NOMO-1 (cell line): ENCODE results near the gene LRRC45.

Experiments used
- DNase-seq, 2 experiments: peaks; one replicate each; lab custom pipeline; 2025; ENCODE audit not compliant: unreplicated experiment in 2 of 2; lab: John Stamatoyannopoulos, UW

LRRC45 gene

GRCh38 chr17:82018152-82018988 is 4.7 kb upstream of the LRRC45 start:
- DNase-seq: no peak

GRCh38 chr17:82018989-82019689 is 4.0 kb upstream of the LRRC45 start:
- DNase-seq: no peak

- DNase-seq: peak; percentile 53 to 70
Observed at GRCh38 chr17:82019690-82020571, 3.2 kb upstream of the LRRC45 start.

GRCh38 chr17:82020572-82021106 is 2.5 kb upstream of the LRRC45 start:
- no peak for DNase-seq

GRCh38 chr17:82021107-82021899 is 1.8 kb upstream of the LRRC45 start:
- peak in 1 of 2 experiments; percentile 44 for DNase-seq

DNA sequence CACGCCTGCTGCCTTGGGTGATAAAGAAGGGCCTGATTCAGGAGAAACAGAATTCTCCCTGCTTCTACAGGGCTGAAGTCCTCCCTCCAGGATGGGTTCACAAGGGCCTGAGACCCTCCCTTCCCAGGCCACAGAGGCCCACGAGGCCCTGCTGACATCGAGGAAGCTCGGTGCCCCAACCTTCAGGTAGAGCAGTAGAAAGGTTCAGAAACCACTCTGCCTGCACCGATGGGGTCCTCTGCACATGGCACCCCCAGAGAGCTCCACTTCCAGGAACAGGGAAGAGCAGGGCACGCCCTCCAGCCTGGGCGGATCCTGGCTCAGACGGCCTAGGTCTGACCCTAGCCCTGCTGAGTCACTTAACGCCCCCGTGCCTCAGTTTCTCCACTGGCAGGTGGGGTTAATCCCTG is 1.2 kb upstream of the LRRC45 start:
- DNase-seq: no peak

GRCh38 chr17:82022310-82022980 is 660 bp upstream of the LRRC45 start, which contains the start of gene CENPX:
Gene CENPX (minus strand): TSS chr17:82022878. CDS start chr17:82022861, 17 bp downstream.
- DNase-seq: no peak

GRCh38 chr17:82023447-82024241 is 539 bp downstream of the LRRC45 start:
- DNase-seq: peak; percentile 38 to 43

GRCh38 chr17:82024859-82025258 is 1.8 kb downstream of the LRRC45 start:
- DNase-seq: no peak

GRCh38 chr17:82025401-82026107 is 2.4 kb downstream of the LRRC45 start:
- no peak for DNase-seq

- DNase-seq: no peak
Observed at GRCh38 chr17:82028246-82028645, 5.1 kb downstream of the LRRC45 start.

- DNase-seq: no peak
Observed at GRCh38 chr17:82028966-82029365, 5.9 kb downstream of the LRRC45 start.

- no peak for DNase-seq
Observed at GRCh38 chr17:82029391-82029790, 6.3 kb downstream of the LRRC45 start.

DNA sequence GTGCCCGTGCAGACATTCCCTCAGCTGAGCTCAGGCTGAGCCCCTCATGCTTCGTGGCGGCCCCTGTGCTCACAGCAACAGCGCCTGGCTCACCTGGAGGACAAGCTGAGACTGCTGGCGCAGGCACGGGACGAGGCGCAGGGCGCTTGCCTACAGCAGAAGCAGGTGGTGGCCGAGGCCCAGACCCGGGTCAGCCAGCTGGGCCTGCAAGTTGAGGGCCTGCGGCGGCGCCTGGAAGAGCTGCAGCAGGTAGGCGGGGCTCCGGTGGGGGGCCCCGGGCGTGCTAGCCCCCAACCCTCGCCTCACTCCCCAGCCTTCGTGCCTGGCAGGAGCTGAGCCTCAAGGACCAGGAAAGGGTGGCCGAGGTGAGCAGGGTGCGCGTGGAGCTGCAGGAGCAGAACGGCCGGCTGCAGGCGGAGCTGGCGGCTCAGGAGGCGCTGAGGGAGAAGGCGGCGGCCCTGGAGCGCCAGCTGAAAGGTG is 6.9 kb downstream of the LRRC45 start:
- DNase-seq: no peak

GRCh38 chr17:82030470-82031302 is 7.6 kb downstream of the LRRC45 start:
- DNase-seq: peak; percentile 76 to 85

DNA sequence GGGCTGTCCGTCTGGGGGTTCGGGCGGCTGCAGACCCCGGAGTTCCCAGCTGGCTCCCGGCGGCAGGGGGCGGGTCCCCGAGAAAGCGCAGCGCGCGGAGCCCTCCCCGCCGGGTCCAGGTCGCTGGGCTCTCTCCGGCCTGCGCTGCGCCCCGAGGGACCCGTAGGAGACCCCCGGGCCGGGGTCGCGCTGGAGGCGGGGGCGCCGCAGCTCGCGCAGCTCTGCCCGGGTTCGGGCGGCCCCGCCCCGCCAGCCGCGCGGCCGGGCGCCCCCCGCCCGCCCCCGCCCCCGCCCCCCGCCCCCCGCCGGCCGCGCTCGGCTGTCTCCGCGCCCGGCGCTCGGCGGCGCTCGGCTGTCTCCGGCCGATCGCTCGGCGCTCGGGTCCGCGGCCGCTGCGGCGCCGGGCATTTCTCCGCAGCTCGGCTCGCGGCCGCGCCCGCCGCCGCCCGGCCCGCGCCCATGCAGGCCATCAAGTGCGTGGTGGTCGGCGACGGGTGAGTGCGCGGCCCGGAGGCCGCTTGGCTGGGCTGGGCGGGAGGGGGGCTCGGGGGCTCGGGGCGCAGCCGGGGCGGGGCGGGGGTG is 8.3 kb downstream of the LRRC45 start, which contains the start of gene RAC3:
TSS of gene RAC3 (plus strand) at position 376 of the 582 bp plus-strand sequence. CDS start at position 460, 84 bp downstream.
- DNase-seq: peak in 1 of 2 experiments; percentile 62
